Transverse colon (tissue), 4 donors: Measurements from ENCODE around the gene NFYA. TPM values are rescaled to one million over a fixed set of nuclear protein-coding genes. Genes with fewer than 3 reads are reported as not detected.

Experiments used
- DNase-seq: peaks from one replicate; pipeline ENCODE4 v3.0.0-alpha.2; 2019
- H3K27ac ChIP-seq, 4 donors: fragments of 200-600 bp; sonication (generic); 2 replicates each; pipeline ENCODE4 v1.5.1; 2016 to 2018; ENCODE audit warnings: inconsistent platforms in 4 of 4
- H3K27me3 ChIP-seq: fragments of 200-600 bp; sonication (generic); 2 replicates; pipeline ENCODE4 v1.5.1; 2017; ENCODE audit warnings: inconsistent platforms
- H3K36me3 ChIP-seq, 4 donors: fragments of 200-600 bp; sonication (generic); 2 replicates each; pipeline ENCODE4 v1.5.1; 2017 to 2019; ENCODE audit warnings: inconsistent platforms in 4 of 4
- H3K4me1 ChIP-seq, 4 donors: fragments of 200-600 bp; sonication (generic); 2 replicates each; pipeline ENCODE4 v1.5.1; 2017 to 2020; ENCODE audit warnings: inconsistent platforms in 4 of 4
- H3K4me3 ChIP-seq, 4 donors: fragments of 200-600 bp; sonication (generic); 1 replicate in 1 of 4; 2 replicates in 3 of 4; pipeline versions ENCODE4 v1.5.1 to v1.6.1; 2017 to 2019; ENCODE audit warnings: inconsistent platforms in 4 of 4
- H3K9me3 ChIP-seq, 2 donors: fragments of 200-600 bp; sonication (generic); 2 replicates each; pipeline ENCODE4 v1.5.1; 2017 to 2019; ENCODE audit warnings: inconsistent platforms in 2 of 2
- CTCF ChIP-seq, 5 experiments: fragments of 200-600 bp in 3 of 5; fragments of 450-650 bp in 2 of 5; sonication (generic) in 3 of 5; IDR thresholded peaks; 1 replicate in 2 of 5; 2 replicates in 3 of 5; pipeline ENCODE4 v1.5.1; 2016 to 2017; ENCODE audit warnings: antibody characterized with exemption in 5 of 5, inconsistent platforms in 3 of 5, mild to moderate bottlenecking in 2 of 5, moderate library complexity in 1 of 5
- EP300 ChIP-seq: sonication (generic); formaldehyde crosslinking; IDR thresholded peaks from one replicate; pipeline ENCODE4 v1.6.1; 2017; ENCODE audit warnings: antibody characterized with exemption, low read depth
- POLR2A ChIP-seq: fragments of 450-650 bp; IDR thresholded peaks from one replicate; pipeline ENCODE4 v1.6.1; 2016; ENCODE audit warnings: antibody characterized with exemption, mild to moderate bottlenecking, moderate library complexity
- POLR2AphosphoS5 ChIP-seq, 3 donors: sonication (generic); formaldehyde crosslinking; IDR thresholded peaks; one replicate each; pipeline ENCODE4 v1.6.1; 2016; ENCODE audit warnings: antibody characterized with exemption in 3 of 3
- WGBS, 2 donors: methylation state at CpG; one replicate each; pipeline ENCODE4 v1.1.5; 2018; ENCODE audit warnings: low coverage in 1 of 2; 5-methylcytosine and 5-hydroxymethylcytosine counted together
- in situ Hi-C, 4 donors: fragments of 200-750 bp; cut with MboI; loops; one replicate each; pipeline versions ENCODE4 v1.15.0 to v1.15.1; 2017; ENCODE audit warnings: low sequenced_read_pairs in 3 of 4, low pct_ligation_motif_present in 1 of 4, low pct_unique_long_range_greater_than_20kb in 1 of 4
- intact Hi-C: fragments of 100-400 bp; cut with DNase I; formaldehyde crosslinking; loops from one replicate; pipeline ENCODE4 v1.15.1; 2023; ENCODE audit warnings: low total_unique reads
- total RNA-seq, 4 donors: library from RNA; depleted of rRNA; stranded (reverse); fragments of >200 nt; gene quantifications; one replicate each; pipeline ENCODE4 v1.1.0, GENCODE V29; 2016

The NFYA gene
- total RNA-seq, 4 donors from 2014 or later, result 11.1 to 64.3 (median 20.9) TPM

GRCh38 chr6:41061196-41061726 lies 11.5 kb upstream of the NFYA start:
- peaks cover 0 to 4% (median 0%) of the 10 kb centered on the region in 4 donors for H3K36me3 ChIP-seq
- H3K4me1 ChIP-seq, result peaks cover 0 to 38% (median 21%) of the 10 kb centered on the region in 4 donors
- in situ Hi-C loops, result no loop called here
- no peak for DNase-seq
- no peaks in the 10 kb centered on the region for H3K27me3 ChIP-seq
- no peak overlapping the region for H3K27ac ChIP-seq
- no peaks in the 10 kb centered on the region for H3K9me3 ChIP-seq
- no peak overlapping the region for H3K4me3 ChIP-seq
- TF ChIP-seq POLR2A (no peak), EP300 (no peak), POLR2AphosphoS5 (IDR thresholded peaks at IDR 0.05) (no peak), CTCF (IDR thresholded peaks at IDR 0.05) (no peak)
- intact Hi-C loops, result no loop called here
- WGBS, 2 donors, result 69 to 94% methylated on average over 2 to 13 of the region's 13 CpGs

GRCh38 chr6:41062056-41062455 lies 10.7 kb upstream of the NFYA start:
- Histone ChIP-seq H3K27me3 (no peaks in the 10 kb centered on the region), H3K4me3 (no peak overlapping the region), H3K4me1 (peaks cover 0 to 45% (median 27%) of the 10 kb centered on the region in 4 donors), H3K27ac (no peak overlapping the region), H3K36me3 (peaks cover 0 to 4% (median 0%) of the 10 kb centered on the region in 4 donors), H3K9me3 (no peaks in the 10 kb centered on the region)
- TF ChIP-seq EP300 (no peak), CTCF (IDR thresholded peaks at IDR 0.05) (no peak), POLR2AphosphoS5 (IDR thresholded peaks at IDR 0.05) (no peak), POLR2A (no peak)
- 85 to 88% methylated on average over 1 of the region's 1 CpG for WGBS, 2 donors
- DNase-seq, result no peak
- intact Hi-C loops, result no loop called here
- in situ Hi-C loops, result no loop called here

GRCh38 chr6:41063884-41064285 lies 8.9 kb upstream of the NFYA start:
- Histone ChIP-seq H3K27ac (peak overlapping the region; percentile 66 to 76 (median 68)), H3K4me3 (no peak overlapping the region), H3K27me3 (no peaks in the 10 kb centered on the region), H3K36me3 (peaks cover 0 to 8% (median 0%) of the 10 kb centered on the region in 4 donors), H3K9me3 (no peaks in the 10 kb centered on the region), H3K4me1 (peaks cover 0 to 41% (median 26%) of the 10 kb centered on the region in 4 donors)
- 49 to 52% methylated on average over 2 of the region's 2 CpGs for WGBS, 2 donors
- in situ Hi-C loops, result no loop called here
- intact Hi-C loops, result no loop called here
- TF ChIP-seq EP300 (no peak), CTCF (IDR thresholded peaks at IDR 0.05) (no peak), POLR2A (no peak), POLR2AphosphoS5 (IDR thresholded peaks at IDR 0.05) (no peak)
- DNase-seq, result no peak

- Histone ChIP-seq H3K9me3 (no peaks in the 10 kb centered on the region), H3K36me3 (peaks cover 0 to 12% (median 2%) of the 10 kb centered on the region in 4 donors)
- no peak for DNase-seq
These were observed 7.9 kb upstream of the NFYA start for GRCh38 chr6:41064841-41065240.

More at GRCh38 chr6:41064841-41065240, 7.9 kb upstream of the NFYA start:
- peak overlapping the region; percentile 66 to 76 (median 68) for H3K27ac ChIP-seq
- no peaks in the 10 kb centered on the region for H3K27me3 ChIP-seq
- 53 to 58% methylated on average over 2 to 5 of the region's 5 CpGs for WGBS, 2 donors
- H3K4me3 ChIP-seq, result no peak overlapping the region
- intact Hi-C loops, result loop anchor here (5.0 kb wide), 1 partner anchor 58 kb away; no protein-coding TSS in a partner anchor
- in situ Hi-C loops, result no loop called here
- no peak for TF ChIP-seq POLR2A
- TF ChIP-seq EP300, result no peak
- TF ChIP-seq POLR2AphosphoS5 (IDR thresholded peaks at IDR 0.05), result no peak
- TF ChIP-seq CTCF (IDR thresholded peaks at IDR 0.05), result no peak
- H3K4me1 ChIP-seq, result peaks cover 0 to 41% (median 23%) of the 10 kb centered on the region in 4 donors
